ENCODE measurements around the gene ITGB3.

Gene ITGB3

DNA sequence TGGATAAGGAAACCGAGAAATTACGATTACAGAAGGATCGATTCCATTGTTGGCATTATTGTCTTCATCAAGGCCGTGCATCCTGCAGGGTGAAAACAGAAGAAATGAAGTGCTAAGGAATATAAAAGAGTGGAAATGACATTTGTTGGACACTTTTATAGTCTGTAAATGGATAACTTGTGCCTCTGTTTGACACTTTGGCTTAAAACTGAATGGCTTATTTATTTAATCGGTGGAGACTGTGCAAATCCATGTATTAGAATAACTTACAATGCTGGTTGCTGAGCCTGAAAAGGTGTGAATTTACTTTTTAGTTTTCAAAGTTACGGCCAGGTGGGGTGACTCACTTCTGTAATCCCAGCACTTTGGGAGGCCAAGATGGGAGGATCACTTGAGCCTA lies 31.4 kb downstream of the ITGB3 start:
- TF ChIP-seq, protein P1, sequence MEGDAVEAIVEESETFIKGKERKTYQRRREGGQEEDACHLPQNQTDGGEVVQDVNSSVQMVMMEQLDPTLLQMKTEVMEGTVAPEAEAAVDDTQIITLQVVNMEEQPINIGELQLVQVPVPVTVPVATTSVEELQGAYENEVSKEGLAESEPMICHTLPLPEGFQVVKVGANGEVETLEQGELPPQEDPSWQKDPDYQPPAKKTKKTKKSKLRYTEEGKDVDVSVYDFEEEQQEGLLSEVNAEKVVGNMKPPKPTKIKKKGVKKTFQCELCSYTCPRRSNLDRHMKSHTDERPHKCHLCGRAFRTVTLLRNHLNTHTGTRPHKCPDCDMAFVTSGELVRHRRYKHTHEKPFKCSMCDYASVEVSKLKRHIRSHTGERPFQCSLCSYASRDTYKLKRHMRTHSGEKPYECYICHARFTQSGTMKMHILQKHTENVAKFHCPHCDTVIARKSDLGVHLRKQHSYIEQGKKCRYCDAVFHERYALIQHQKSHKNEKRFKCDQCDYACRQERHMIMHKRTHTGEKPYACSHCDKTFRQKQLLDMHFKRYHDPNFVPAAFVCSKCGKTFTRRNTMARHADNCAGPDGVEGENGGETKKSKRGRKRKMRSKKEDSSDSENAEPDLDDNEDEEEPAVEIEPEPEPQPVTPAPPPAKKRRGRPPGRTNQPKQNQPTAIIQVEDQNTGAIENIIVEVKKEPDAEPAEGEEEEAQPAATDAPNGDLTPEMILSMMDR (IDR thresholded peaks at IDR 0.05) = no peak

DNA sequence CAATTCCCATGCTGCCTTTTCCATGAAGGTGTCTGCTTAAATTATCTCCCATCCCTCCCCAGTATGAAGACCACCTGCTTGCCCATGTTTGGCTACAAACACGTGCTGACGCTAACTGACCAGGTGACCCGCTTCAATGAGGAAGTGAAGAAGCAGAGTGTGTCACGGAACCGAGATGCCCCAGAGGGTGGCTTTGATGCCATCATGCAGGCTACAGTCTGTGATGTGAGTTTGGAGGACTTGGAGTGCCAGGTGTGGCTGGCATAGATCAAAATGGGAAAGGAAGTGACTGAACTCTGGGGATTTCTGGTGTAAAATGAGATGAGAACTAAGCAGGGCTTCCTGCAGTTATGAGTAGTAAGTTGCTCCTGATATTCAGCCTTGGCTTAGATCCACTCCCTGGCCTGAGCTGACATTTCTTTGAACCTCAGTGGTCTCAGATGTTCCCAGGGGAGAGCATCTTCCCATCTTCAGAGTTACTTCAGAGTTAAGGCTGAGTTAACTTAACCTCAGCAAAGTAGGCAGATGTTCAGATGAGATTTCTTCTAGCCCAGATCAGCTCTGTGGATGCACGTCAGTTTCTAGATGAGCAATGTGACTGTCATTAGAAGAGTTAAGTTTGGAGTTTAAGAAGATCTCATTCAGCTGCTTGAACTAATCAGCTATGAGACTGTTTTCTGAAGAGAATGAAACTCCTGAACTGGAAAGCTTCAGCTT lies 32.7 kb downstream of the ITGB3 start:
- TF ChIP-seq, protein P1 (IDR thresholded peaks at IDR 0.05) = no peak

DNA sequence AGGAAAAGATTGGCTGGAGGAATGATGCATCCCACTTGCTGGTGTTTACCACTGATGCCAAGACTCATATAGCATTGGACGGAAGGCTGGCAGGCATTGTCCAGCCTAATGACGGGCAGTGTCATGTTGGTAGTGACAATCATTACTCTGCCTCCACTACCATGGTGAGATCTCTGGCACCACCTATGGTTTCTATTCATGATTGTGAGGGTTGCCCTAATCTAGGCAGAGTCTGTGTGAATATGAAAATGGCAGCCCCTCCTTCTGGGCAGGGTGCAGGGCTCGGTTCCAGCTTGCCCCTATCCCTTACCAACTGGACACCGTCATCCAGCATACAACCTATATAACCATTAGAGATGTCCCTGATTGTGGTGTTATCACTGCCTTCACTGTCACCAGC lies 33.4 kb downstream of the ITGB3 start:
- TF ChIP-seq, protein P1 (IDR thresholded peaks at IDR 0.05) = no peak

DNA sequence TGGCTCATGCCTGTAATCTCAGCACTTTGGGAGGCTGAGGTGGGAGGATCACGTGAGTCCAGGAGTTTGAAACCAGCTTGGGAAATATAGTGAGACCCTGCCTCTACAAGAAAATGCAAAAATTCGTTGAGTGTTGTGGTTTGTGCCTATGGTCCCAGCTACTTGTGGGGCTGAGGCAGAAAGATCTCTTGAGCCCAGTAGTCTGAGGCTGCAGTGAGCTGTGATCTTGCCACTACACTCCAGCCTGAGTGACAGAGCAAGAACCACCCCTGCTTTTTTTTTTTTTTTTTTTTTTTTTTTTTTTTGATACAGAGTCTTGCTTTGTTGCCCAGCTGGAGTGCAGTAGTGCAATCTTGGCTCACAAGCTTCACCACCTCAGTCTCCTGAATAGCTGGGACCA lies 34.0 kb downstream of the ITGB3 start:
- TF ChIP-seq, protein P1 (IDR thresholded peaks at IDR 0.05) = no peak

DNA sequence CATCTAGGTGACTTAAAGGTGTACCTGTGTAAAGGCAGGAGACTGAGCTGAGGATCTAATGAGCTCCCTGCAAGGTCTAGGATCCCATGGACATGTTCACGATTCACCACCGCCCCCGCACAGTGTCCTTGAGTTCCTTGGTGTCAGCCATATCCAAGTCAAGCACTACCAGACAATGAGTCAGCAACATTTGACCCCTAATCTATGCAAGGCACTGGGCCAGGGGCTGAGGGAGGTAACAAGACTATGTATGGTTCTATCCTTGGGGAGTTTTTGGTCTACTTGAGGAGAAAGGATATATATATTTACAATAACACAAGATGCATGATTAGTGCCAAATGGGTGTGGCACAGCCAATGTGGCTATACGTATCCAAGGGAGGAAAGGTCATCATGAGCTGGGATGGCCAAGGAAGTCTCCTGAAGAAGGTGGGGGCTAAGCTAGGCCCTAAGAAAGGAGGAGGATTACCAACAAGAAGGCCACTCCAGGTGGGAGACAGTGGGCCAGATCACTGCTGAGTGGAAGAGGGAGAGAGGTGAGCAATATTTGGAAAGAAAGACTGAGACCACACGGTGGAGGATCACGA lies 35.0 kb downstream of the ITGB3 start:
- TF ChIP-seq, protein P1 (IDR thresholded peaks at IDR 0.05) = no peak

DNA sequence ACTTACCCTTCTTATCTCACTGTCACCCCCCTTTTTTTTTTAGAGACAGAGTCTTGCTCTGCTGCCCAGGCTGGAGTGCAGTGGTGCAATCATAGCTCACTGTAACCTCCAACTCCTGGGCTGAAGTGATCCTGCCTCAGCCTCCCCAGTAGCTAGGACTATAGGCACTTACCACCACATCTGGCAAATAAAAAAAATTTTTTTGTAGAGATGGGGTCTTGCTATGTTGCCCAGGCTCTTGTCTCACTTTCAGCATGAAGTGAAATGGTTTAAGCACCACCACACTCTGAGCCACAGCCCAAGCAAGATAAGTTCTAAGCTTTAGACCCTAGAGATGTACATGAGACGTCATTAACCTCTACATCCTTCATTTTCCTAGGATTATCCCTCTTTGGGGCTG lies 35.7 kb downstream of the ITGB3 start:
- TF ChIP-seq, protein P1 (IDR thresholded peaks at IDR 0.05) = no peak

DNA sequence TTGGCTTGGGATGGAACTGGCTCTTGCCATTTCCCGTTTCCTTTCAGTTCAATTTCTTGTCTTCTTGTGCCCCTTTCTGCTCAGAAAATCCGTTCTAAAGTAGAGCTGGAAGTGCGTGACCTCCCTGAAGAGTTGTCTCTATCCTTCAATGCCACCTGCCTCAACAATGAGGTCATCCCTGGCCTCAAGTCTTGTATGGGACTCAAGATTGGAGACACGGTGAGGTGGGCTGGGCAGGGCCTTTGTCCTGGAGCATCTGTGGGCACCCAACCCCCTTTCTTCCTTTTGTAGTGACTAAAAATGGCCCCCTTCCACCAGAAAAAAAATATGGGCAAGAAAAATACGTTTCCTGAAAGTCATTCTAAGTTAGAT lies 37.2 kb downstream of the ITGB3 start:
- TF ChIP-seq, protein P1 (IDR thresholded peaks at IDR 0.05) = no peak
